ENCODE measurements around the gene EIF4B.

EIF4B gene

DNA sequence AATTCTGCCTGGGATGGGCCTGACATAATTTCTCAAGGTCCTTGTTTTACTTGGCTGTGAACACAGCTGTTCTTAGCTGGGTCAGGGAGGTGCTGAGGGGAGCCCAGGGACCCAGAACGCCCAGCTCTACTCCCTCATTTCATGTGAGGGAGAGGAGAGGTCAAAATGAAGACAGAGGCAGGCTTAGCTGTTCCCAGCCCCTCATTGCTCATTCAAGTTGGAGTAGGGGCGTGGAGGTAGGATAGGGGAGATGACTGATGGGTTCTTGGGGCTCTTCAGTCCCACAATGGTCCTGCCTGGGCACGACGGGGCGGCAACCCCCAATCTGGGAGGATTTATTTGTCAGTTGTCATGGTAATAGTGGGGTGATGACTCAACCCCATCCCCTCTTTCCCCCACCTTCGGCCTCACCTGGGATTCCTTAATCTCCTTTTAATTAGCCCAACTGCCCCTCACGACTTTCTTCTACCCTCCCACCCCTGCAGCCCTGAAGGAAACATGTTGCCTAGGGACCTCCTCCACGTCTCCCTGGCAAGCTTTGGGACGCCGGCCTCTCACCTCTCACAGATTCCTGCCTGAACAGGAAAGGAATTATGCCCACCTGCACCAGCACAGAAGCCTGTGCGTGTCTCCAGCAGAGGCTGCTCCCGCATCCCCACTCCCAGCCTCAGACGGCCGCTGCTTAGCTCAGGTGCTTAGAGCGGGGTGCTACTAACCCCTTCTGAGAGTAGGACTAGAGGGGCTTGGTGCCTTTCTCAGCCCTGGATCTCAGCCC is 62.7 kb downstream of the EIF4B start:
- Histone ChIP-seq H3K36me3 (replicated peaks) (peaks cover 26% of the 10 kb centered on the region), H3K27ac (no peak overlapping the region), H3K27me3 (replicated peaks) (no peaks in the 10 kb centered on the region), H3K4me3 (ENCODE audit: low read depth, low read length) (no peak overlapping the region)
- DNase-seq = no peak
- TF ChIP-seq, protein P1, sequence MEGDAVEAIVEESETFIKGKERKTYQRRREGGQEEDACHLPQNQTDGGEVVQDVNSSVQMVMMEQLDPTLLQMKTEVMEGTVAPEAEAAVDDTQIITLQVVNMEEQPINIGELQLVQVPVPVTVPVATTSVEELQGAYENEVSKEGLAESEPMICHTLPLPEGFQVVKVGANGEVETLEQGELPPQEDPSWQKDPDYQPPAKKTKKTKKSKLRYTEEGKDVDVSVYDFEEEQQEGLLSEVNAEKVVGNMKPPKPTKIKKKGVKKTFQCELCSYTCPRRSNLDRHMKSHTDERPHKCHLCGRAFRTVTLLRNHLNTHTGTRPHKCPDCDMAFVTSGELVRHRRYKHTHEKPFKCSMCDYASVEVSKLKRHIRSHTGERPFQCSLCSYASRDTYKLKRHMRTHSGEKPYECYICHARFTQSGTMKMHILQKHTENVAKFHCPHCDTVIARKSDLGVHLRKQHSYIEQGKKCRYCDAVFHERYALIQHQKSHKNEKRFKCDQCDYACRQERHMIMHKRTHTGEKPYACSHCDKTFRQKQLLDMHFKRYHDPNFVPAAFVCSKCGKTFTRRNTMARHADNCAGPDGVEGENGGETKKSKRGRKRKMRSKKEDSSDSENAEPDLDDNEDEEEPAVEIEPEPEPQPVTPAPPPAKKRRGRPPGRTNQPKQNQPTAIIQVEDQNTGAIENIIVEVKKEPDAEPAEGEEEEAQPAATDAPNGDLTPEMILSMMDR (IDR thresholded peaks at IDR 0.05; ENCODE audit: low read depth, low read length, missing control alignments) = no peak
- in situ Hi-C loops (cut with HindIII; ENCODE audit: low pct_ligation_motif_present, low sequenced_read_pairs) = no loop called here

DNA sequence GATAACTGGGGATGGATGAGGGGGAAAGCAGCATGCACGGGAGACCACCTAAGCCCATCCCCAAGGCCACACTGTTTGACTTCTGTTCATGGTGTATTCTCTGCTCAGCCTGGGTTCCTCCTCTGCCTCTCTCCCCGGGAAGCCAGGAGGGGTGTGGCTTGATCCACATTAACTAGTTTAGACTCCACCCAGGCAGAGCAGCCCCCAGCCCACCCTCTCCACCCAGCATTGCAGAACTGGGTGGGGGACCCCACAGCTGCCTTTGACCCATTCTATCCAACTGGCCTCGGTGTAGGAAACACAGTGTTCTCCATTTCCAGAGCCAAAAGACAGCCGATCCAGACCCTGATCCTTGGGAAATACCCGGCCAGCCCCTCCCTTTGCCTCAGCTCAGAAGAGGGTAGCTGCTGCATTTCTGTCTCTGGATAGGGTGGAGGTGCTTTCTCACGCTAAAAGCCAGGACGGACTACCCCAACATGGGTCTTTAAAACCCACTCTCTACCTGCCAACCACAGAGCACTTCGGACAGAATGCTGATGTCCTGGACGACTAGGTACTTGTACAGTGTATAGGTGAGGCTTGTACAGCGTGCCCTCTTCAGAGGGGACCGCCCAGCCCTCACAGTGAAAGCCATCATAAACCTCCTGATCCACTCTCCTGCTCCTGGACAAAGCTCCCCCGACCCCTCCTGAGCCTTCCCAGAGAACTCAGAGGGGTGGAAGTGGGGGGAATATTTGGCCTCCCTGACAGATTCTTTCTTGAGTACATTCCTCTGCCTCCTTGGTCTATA is 63.6 kb downstream of the EIF4B start:
- peaks cover 31% of the 10 kb centered on the region for H3K36me3 ChIP-seq (replicated peaks)
- no peak for DNase-seq
- in situ Hi-C loops (cut with HindIII; ENCODE audit: low pct_ligation_motif_present, low sequenced_read_pairs) = no loop called here
- H3K4me3 ChIP-seq (ENCODE audit: low read depth, low read length) = no peak overlapping the region
- no peaks in the 10 kb centered on the region for H3K27me3 ChIP-seq (replicated peaks)
- TF ChIP-seq, protein P1 (IDR thresholded peaks at IDR 0.05; ENCODE audit: low read depth, low read length, missing control alignments) = no peak
- no peak overlapping the region for H3K27ac ChIP-seq

DNA sequence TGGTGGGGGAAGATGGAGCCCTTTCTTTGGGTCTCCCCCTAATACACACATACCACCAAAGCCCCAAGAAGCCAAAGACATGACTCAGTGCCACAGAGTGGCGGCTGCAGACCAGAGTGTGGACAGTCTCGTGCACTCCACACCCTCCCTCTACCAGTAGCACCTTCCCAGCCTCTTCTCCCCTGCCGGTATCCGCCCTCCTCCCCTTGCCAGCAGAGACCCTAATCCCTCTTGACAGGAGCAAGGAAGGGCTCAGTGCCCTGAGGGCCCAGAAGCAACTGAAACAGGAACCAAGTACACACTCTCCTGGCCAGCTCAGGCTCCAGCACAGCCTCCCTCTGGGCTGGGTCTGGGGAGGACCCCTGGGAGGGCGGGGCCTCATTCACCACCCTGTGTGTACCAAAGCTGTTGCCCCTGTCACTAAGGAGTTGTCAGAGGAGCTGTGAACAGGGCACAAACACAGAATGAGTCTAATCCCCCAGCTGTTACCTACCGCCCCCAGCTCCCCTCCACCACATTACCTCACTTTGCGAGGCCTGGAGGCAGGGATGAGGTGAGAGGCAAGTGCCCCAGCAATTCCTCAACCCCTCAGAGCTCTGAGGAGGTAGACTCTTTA is 64.7 kb downstream of the EIF4B start:
- TF ChIP-seq, protein P1 (IDR thresholded peaks at IDR 0.05; ENCODE audit: low read depth, low read length, missing control alignments) = no peak
- Histone ChIP-seq H3K36me3 (replicated peaks) (peaks cover 27% of the 10 kb centered on the region), H3K27ac (no peak overlapping the region)

DNA sequence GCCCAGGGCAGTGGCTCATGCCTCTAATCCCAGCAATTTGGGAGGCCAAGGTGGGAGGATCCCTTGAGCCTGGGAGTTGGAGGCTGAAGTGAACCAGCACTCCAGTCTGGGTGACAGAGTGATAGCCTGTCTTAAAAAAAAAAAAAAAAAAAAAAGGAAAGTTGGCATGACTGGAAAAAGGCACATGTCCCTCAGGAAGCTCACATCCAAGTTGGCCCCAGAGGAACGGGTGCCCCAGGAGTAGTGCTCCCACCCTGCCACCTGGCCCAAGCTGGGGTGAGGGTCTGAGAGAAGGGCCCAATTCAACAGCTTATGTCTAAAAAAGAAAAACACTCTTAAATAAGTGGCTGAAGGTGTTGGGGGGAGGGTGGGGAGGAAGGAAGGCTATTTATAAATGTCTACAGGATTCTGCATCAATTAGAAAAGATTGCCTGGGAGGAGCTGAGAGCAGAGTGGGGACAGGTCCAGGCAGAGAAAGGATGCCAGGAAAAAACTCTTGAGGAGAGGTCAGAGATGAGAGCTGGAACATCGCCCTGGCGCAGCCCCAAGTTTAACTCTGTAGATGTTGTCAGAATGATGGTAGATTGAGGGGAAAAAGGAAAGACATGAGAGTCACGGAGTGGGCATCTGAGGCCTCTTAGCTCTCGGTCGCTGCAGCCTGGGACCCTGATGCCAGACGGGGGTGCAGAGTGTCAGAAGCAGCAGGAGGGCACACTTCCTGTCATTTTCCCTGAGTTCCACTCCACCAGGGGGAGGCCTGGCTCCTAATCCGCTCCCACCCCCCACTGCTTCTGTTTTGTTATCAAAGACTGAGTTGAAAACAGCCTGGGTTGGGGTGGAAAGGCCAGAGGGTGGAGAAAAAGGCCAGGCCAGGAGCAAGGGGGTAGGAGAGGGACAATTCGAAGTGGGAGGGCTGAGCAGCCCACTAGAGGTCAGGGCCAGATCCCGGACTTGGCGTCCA is 65.6 kb downstream of the EIF4B start:
- no peak overlapping the region for H3K4me3 ChIP-seq (ENCODE audit: low read depth, low read length)
- peak overlapping the region; percentile 1 for H3K27ac ChIP-seq
- H3K27me3 ChIP-seq (replicated peaks) = no peaks in the 10 kb centered on the region
- peaks cover 28% of the 10 kb centered on the region for H3K36me3 ChIP-seq (replicated peaks)
- in situ Hi-C loops (cut with HindIII; ENCODE audit: low pct_ligation_motif_present, low sequenced_read_pairs) = no loop called here
- TF ChIP-seq, protein P1 (IDR thresholded peaks at IDR 0.05; ENCODE audit: low read depth, low read length, missing control alignments) = peak; percentile 59
- no peak for DNase-seq

More for the DNA sequence above, 64.7 kb downstream of the EIF4B start:
- Histone ChIP-seq H3K4me3 (ENCODE audit: low read depth, low read length) (no peak overlapping the region), H3K27me3 (replicated peaks) (no peaks in the 10 kb centered on the region)
- in situ Hi-C loops (cut with HindIII; ENCODE audit: low pct_ligation_motif_present, low sequenced_read_pairs) = no loop called here
- no peak for DNase-seq

DNA sequence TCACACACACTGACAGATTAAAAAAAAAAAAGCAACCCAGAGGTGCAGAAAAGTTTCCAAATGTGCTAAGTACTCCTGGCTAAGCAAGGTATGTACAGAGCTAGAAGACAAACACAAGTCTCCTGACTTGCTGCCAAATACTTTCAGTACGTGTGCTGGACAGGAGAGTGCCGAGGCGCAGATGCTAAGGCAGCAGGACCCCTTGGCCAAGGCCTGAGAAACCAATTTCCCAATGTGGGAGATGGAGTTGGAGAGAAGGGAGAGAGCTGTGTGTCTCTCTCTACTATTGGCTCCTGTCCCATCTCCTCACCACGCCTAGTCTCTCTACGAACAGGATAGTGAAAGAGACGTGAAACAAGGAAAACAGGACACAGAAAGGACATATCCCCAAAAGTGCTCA is 67.6 kb downstream of the EIF4B start:
- TF ChIP-seq, protein P1 (IDR thresholded peaks at IDR 0.05; ENCODE audit: low read depth, low read length, missing control alignments) = no peak
- Histone ChIP-seq H3K27me3 (replicated peaks) (no peaks in the 10 kb centered on the region), H3K36me3 (replicated peaks) (peaks cover 28% of the 10 kb centered on the region), H3K4me3 (ENCODE audit: low read depth, low read length) (no peak overlapping the region), H3K27ac (no peak overlapping the region)
- no peak for DNase-seq
- in situ Hi-C loops (cut with HindIII; ENCODE audit: low pct_ligation_motif_present, low sequenced_read_pairs) = no loop called here

Data from brain microvascular endothelial cell (primary cell).